UCSD-AML1 (cell line): ENCODE measurements around the gene VPREB3.

ENCODE experiments used
- DNase-seq: peaks from one replicate; lab custom pipeline; 2025; ENCODE audit not compliant: unreplicated experiment; lab: John Stamatoyannopoulos, UW

Gene VPREB3

DNA sequence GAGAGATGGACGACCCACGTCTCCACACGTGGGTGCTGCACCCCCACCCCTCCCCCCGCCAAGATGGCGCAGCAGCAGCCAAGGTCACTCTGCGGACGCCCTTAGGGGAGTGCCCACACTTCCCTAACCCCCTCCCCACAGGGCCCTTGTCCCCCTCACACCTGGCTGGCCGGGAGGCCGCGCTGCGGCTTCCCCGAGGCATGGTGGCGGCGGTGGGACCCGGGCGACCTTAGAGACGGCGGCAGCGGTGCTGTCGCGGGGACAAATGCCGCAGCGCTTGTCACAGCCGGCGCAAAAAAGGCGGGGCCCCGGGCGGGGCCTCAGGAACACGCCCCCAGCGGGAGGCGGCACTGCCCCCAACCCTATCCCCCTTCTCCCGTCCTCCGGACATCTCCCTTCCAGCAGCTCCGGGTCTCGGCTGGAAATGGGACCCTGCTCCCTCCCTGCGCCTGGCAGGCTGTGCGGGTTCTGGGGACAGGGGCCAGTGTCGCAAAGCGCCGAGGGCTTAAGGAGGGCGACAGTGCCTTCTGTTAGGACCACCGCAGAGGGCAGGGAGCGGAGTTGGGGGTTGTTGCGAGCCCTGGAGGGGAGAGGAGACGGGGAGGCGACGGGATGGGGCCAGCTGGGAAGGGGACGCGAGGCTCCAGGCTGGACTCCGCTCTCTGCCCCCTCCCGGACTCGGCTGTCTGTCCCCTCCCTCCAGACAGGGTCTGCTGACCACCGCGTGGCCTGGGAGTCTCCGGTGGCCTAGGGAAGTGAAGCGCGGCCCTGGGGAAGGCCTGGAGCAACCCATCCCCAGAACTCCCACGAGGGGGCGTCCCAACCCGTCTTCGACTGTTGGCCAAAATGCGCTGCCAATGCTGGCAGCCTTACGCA lies 13.7 kb upstream of the VPREB3 start, which contains the start of gene CHCHD10:
Gene CHCHD10, minus strand, starts transcription at position 300 of the 876 bp plus-strand sequence. Its CDS starts 98 bp downstream, at position 202.
- peak; percentile 89 for DNase-seq

DNA sequence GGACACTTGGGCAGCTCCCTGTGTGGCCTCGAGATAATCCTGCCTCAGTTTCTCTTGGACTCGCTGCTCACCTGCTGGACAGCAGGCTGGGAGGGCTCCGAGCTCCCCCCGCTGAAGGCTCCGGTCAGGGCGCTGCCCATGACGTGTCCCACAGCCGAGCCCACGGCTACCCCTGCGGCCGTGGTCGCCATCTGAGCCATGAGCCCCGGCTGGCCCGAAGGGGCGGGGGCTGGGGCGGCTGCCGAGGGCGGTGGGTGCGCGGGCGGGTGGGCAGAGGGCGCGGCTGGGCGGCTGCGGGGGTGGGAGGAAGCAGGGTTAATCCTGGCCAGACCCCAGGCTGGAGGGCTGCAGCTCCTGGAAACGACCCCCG lies 13.1 kb upstream of the VPREB3 start:
- no peak for DNase-seq

DNA sequence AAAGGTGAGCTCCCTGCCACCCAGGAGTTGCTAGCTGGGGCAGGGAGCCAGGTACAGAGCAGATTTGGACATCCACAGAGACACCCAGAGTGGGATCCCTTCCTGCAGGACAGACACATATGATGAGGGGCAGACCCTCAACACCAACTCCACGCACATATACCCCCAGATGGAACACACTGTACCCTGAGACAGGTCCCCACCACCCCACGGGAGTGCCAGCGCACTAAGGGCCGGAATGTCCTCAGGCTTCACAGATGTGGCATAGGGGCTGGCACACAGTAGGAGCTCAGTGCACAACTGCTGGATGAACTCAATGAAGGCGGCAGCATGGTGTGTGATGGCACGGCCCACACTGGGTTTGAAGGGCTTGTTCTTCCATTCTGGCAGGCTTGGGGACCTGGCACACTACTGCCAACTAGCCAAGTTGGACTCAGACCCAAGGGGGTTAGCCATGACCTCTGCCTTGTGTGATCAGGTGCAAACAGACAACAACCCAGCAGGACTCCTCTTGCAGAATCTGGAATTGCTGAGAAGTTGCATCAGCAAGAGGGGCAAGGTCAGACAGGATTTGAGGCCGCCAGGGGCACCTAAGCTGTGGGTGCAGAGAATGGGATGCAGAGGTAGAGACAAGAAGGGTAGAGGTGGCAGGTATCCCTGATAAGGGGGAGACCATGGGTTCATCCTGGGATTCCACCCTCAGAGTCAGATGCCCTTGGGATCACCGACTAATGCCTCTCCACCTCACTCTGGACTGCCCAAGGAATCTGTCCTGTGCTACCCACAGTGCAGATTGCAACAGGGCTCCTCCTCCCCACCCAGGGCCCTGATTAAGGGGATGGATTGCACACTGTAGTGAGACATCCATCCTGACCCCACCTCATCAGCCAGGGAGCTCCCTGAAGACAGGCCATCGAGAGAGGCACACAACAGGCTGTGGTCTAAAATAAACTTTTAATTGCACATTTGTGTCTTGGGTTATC lies 11.0 kb upstream of the VPREB3 start:
- DNase-seq, result no peak

DNA sequence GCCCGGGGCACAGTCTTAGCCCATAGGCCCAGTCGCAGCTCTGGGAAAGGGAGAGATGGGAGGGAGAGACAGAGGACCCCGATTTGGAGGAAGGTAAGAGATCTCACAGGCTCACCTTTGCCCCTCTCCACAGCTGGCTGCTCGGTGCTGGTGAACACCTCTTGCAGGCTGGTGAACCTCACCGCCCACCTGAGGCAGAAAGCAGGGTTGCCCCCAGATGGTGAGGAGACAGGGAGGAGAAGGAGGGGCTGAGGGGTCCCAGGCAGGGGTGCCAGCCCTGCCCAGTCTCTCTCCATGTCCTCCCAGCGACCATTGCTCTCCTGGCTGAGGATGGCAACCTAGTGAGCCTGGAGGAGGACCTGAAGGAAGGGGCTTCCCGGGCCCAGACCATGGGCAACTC lies 9.7 kb upstream of the VPREB3 start:
- no peak for DNase-seq

DNA sequence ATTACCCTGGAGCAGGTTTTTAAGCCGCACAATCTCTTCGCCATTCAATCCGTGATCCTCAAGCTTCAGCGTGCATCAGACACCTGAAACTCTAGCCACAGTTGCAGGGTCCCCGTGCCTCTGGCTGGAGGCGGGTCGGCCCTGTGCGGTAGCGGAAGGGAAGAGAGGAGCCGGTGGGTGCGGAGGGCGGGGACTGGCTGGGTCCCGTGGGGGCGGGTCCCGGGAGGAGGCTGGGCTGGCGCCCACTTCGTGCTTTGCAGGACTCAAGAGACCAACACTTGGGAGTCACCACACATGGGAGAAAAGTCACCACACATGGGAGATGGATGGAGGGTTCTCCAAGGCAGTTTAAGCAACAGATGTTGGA lies 9.3 kb upstream of the VPREB3 start:
- DNase-seq, result no peak

DNA sequence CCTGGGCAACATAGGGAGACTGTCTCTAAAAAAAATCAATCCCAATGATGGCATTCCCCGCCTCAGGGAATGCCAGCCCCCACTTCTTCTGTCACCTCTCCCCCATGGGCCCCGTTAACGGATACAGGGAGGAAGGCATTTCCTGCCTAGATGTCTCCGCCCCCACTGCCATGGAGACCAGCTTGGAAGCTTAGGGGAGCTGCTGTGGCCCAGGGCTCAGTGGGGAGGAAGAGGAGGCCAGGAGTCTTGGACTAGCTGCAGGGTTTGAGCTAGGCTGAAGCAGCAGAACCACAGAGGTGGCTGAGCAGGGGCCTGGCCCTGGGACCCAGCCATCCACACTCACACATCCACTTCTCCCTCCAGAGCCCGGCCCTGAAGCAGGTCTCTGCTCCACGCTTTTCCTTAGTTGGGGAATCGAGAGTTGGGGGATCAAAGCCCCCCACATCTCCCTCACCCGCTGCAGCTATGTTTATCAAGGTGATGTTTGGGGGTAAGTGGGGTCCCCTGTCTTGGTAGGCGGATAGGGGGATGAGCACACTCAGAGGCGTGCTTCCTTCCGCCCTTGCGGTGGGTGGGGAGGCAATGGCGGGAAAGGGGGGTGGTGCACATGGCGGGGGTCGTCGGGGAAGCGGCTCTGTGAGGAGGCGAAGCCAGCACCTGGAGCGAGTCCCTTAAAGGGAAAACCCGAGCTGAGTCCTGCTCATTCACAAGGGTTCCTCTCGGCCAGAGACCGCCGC lies 8.8 kb upstream of the VPREB3 start, which contains the start of gene C22orf15:
Gene C22orf15, plus strand, starts transcription at position 149 of the 737 bp plus-strand sequence. Its CDS starts 317 bp downstream, at position 466.
- DNase-seq, result peak; percentile 38

DNA sequence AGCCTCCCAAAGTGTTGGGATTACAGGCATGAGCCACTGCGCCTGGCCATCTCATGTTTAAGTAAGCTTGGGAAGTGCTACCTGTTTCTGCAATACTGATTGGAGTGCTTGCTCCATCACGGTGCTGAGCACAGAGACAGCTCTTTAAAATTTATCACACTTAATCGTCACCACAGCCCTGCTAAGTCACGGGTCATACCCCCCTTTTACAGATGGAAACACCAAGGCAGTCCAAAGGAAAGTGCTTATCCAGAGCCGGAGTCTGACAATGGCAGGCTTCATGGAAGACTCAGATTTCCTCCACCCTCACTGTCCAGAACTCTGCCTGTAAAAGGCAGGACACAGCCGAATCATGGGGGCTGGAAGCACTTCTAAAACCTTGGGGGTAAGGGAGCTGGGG lies 5.8 kb upstream of the VPREB3 start:
- DNase-seq, result no peak

DNA sequence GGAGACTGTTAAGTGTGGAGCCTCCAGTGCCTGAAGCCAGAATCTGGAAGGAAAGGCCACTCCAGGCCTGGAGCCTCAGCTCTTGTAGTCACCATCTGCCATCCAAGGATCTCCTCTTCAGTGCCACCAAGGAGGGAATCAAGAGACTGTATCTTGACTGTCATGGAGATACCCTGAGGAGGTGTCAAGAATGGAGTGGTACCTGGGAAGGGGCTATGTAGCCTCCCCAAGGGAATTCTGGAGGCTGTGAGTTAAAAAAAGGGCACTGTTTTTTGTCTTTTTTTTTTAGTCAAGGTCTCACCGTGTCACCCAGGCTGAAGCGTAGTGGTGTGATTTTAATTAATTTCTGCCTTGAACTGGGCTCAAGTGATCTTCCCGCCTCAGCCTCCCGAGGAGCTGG lies 5.3 kb upstream of the VPREB3 start:
- DNase-seq, result no peak

DNA sequence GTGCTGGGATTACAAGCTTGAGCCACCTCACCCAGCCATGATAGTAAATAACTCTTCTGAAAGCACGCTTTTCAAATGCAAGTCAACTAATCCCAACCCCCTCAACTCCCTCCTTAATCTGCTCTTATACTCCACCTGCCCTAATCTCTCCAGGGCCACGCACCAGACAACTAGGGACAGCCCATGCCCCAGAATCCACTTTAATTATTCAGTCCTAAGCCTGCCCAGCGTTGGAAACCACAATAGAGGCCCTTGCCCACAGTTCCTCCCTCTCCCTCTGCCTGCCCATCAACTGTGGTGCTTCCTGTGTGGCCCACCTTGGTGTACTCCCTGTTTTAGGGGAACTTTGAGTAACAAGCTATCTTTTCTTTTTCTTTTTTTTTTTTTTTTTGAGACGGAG lies 2.7 kb upstream of the VPREB3 start:
- peak; percentile 24 for DNase-seq

DNA sequence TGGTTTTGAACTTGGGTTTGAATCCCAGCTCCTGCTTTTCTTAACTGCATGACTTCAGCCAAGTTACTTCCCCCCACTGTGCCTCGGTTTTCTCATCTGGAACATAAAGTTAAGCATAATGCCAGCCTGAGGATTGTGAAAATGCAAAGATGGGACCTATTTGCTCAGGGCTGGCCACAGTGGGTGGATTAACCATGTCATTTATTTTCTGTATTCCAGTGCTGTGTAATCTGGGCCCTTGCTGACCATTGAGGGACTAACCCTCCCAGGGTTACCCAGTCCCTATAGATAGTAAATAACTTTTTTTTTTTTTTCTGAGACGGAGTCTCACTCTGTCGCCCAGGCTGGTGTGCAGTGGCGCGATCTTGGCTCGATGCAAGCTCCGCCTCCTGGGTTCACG lies 1.5 kb upstream of the VPREB3 start:
- no peak for DNase-seq

DNA sequence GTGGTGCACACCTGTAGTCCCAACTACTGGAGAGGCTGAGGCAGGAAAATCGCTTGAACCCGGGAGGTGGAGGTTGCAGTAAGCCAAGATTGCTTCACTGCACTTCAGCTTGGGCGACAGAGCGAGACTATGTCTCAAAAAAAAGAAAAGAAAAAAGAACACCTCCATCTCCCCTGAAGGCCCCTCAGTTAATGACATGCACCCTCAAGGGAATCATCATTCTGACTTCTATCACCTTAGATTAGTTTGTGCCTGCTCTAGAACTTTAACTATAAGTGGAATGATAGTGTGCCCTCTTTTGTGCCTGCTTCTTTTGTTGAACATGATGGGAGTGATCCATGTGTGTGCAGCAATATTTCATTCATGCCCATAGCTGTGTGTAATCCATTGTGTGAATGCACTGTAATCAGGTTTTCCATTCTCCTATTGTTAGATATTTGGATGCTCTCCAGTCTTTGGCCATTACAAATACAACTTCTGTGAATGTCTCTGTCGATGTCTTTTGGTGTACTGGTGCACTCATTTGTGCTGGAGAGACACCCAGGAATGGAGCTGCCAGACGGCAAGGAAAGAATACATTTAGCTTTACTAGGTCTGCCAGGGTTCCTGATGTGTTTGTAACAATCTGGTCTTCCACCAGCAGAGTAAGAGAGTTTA lies 883 bp upstream of the VPREB3 start:
- DNase-seq, result no peak

DNA sequence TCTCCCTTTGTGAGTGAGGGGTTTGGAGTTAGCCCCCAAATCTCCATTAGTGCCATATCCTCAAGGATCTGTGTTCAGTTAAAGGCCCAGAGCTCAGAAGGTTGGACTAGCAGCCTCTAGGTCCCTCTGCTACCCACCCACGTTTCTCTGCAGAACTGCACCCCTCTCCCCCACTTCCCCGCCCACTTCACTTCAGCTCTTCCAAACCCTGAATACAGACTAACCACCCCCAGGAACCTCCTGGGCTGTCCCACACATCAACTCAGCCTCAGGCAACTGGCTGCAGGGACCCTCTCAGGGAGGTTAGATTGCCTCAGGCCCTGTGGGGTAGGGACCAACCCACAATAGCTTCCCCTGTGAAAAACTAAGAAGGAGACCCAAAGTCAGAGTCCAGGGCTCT lies 840 bp downstream of the VPREB3 start:
- no peak for DNase-seq

DNA sequence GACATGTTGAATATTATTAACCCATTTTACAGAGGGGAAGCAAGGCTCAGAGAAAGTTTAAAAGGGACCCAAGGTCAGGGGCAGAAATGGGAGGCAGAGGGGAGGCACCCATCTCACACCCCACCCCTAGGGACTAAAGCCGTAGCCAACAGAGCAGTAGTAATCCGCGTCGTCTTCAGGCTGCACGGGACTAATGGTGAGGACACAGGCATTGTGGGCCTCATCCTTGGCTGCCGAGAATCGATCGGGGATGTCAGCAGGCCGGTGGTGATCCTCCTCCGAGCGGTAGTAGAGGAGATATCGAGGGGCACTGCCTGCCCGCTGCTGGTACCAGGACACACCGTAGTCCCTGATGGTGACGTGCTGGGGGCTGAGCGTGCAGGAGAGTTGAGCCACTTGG lies 1.5 kb downstream of the VPREB3 start:
- DNase-seq, result no peak

DNA sequence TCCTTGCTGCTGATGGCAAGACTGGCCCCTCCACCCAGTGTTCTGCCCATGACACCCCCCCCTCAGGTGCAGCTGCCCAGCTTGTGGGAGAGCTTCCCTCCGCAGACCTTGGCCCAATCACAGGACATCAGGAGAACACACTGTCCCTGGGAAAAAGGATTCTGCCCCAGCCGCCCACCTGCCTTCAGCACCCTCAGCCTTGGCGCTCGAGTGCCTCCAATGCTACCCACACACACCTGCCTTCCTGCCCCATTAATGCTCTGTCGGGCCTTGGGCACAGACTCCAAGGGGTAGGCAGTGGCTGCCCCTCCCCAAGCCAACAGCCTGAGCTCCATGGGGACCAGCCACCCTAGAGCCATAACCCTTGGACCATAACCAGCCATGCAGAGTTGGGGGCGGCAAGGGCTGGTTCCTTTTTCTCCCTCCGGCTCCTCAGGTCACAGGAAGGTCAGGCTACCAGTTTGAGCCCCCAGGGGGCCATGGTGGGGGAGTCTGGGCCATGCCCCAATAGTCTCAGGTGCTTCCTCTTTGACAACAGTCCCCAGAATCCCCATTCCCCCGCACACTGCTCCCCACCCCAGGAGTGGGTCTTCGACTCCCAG lies 2.0 kb downstream of the VPREB3 start:
- DNase-seq, result no peak

DNA sequence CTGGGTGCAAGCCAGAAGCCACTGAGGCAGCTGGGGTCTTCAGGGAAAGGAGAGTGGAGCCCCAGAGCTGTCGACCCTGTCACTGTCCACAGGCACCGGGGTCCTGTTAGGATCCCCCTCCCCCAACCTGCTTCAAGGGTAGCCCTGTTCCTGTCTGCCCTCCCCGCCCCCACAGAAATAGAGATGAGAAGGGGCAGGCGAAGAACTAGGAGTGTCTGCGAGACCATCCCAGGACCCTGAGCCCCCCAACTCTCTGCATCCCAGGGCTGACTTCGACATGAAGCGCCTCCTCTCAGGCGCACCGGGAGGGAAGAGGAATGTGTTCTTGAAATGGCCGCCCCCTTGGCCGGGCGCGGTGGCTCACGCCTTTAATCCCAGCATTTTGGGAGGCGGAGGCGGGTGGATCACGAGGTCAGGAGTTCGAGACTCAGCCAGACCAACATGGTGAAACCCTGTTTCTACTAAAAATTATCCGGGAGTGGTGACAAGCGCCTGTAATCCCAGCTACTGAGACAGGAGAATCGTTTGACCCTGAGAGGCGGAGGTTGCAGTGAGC lies 2.7 kb downstream of the VPREB3 start:
- DNase-seq, result no peak

DNA sequence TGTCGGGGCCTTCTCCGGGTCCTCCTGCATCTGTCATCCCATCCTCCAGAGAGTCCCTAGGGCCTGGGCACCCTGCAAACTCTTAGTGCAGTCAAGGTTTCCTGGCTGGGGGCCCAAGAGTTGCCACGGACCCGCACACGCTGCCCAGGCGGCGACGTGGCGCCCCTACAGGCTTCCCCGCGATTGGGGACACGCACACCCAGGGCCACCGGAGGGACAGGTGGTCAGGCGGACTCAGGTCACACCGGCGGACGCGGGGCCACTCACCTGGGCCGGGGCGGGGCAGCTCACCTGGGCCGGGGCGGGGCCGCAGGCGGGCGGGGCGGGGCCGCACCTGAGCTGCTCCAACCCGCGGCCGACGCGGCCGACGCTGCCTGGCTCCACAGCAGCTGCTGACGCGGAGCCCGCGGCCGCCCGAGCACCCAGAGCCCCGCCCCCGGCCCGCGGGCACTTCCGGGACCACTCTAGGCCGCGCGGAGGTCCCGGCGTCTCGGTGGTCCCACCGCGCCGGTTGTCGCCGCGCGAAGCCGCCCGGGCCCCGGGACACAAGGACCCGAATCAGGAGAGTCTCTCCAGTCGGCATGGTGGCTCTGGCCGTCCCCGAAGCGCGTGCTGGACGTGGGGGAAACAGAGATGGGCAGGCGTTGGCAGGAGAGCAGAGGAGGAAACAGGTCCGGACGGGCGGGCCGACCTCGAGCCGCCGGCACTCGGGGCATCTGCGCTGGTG lies 3.3 kb downstream of the VPREB3 start, which contains the start of gene ZNF70:
Gene ZNF70, minus strand, starts transcription at position 399 of the 727 bp plus-strand sequence. CDS start 5,972 bp downstream, outside the sequence.
- DNase-seq, result peak; percentile 87

DNA sequence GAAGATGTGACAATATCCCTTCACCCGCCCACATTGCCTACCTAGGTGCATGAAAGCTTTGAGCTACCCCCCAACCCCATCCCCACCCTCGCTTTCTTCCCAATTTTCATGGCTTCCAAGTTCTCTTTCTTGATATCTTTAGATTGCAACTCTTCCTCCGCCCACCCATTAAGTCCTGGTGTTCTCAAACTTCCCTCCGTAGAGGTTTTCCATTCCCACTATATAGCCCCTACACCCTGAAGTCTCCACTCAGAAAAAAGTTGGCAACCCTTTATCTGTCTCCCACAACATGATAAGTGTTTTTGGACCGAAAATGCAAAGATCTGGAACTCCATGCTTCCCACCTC lies 3.9 kb downstream of the VPREB3 start:
- DNase-seq, result no peak

DNA sequence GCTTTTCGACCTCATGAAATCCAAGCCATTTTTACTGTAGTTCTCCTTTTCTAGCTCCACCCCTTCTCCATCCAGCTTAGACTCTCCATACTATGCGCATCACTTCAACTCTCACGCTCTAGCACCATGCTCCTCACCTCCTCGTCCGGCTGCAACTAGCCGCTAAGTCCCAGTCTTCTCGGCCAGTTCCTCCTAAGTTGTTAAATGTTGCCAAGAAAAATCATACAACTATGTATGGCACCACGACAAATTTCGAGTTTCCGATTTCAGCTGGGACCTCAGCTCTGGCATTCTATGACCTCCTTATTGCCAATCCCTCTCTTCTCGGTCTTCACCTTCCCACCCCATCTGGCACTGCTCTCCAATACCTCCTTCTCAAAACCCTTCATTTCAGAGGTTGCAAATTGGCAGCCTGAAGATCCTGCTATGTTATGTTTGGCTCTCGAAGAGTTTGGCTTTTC lies 4.4 kb downstream of the VPREB3 start:
- DNase-seq, result no peak

DNA sequence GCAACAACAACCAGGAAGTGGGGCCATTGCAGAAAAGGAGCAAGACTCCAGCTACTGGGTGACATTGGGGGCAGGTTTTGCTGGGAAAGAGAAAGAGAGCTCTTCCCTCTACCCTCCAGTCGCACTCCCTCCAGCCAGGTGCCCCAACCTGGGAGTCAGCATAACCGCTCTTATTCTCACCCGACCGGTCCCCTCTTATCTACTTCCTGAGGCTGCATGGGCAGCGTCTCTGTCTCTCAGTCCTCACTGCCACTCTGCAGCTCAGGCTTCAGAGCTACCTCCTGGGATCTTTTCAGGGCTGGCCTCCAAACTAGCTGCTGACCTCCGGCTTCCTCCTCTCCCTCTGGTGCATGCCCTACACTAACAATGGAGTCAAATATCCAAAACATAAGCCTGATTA lies 8.4 kb downstream of the VPREB3 start:
- DNase-seq, result no peak
